H1 (cell line): ENCODE data around the gene ADAM23. TPM values are rescaled to one million over a fixed set of nuclear protein-coding genes. Genes with fewer than 3 reads are reported as not detected.

Experiments
- CBX5 ChIP-seq: fragments of 300-800, 300-1000 bp; sonication (generic); IDR thresholded peaks from 2 replicates; pipeline ENCODE4 v1.7.1; 2016; ENCODE audit warnings: antibody characterized with exemption, low read length, low read depth
- KDM4A ChIP-seq: IDR thresholded peaks from one replicate; pipeline ENCODE4 v1.7.1; 2012; ENCODE audit warnings: low read depth, mild to moderate bottlenecking, moderate library complexity, low read length, inconsistent platforms; ENCODE audit not compliant: severe bottlenecking
- RNF2 ChIP-seq: fragments of 200-900, 300-1000 bp; sonication (generic); IDR thresholded peaks from 2 replicates; pipeline ENCODE4 v1.7.1; 2016; ENCODE audit warnings: borderline replicate concordance, low read depth, mild to moderate bottlenecking, antibody characterized with exemption, low read length; ENCODE audit not compliant: poor library complexity, severe bottlenecking; ENCODE audit errors: missing control alignments
- SAP30 ChIP-seq: fragments of 300-600 bp; sonication (generic); IDR thresholded peaks from 2 replicates; pipeline ENCODE4 v1.7.1; 2012; ENCODE audit warnings: low read length, moderate library complexity, mild to moderate bottlenecking, inconsistent platforms; ENCODE audit not compliant: insufficient read depth, insufficient replicate concordance
- SRF ChIP-seq: IDR thresholded peaks from 2 replicates; pipeline ENCODE4 v1.6.1; 2011; ENCODE audit warnings: mild to moderate bottlenecking, low read depth, low read length, moderate library complexity
- TAF7 ChIP-seq: optimal IDR thresholded peaks from 2 replicates; pipeline ENCODE3; 2011; ENCODE audit warnings: low read depth, mild to moderate bottlenecking, inconsistent platforms, low read length, moderate library complexity, borderline replicate concordance
- TBP ChIP-seq: IDR thresholded peaks from 2 replicates; pipeline ENCODE4 v1.6.1; 2011; ENCODE audit warnings: low read depth, low read length, improper control_type of control experiment
- TCF12 ChIP-seq: IDR thresholded peaks from 2 replicates; pipeline ENCODE4 v1.6.1; 2011; ENCODE audit warnings: low read depth, mild to moderate bottlenecking, low read length
- polyA plus RNA-seq, 7 experiments: library from polyadenylated mRNA; depleted of rRNA in 3 of 7; stranded (reverse) in 5 of 7; unstranded in 2 of 7; fragments of >200 nt in 5 of 7; fragments of 200-250 nt in 2 of 7; gene quantifications; 1 replicate in 5 of 7; 2 replicates in 1 of 7; 4 replicates in 1 of 7; pipeline versions ENCODE4 v1.2.1 to v1.2.3, GENCODE V29; 2011 to 2013; ENCODE audit warnings: missing spikeins in 2 of 7, mixed read lengths in 2 of 7
- total RNA-seq: library from RNA; stranded (reverse); fragmentation: NEBNext Ultra II Directional; extraction: Animal tissue kit (Norgen Biotek cat#: 25700); gene quantifications from 2 replicates; pipeline ENCODE4 v1.2.1, GENCODE V29; 2021
- TF ChIP-seq, protein P1 (sequence below): fragments of 300-600 bp; sonication (generic); IDR thresholded peaks from 2 replicates; pipeline ENCODE4 v1.7.1; 2012; ENCODE audit warnings: low read length, moderate library complexity, mild to moderate bottlenecking, inconsistent platforms; ENCODE audit not compliant: insufficient replicate concordance
- TF ChIP-seq, protein P2 (sequence below): IDR thresholded peaks from 2 replicates; pipeline ENCODE4 v1.6.1; 2011; ENCODE audit warnings: low read length, improper control_type of control experiment

ADAM23 gene
- total and polyA plus RNA-seq, 2 of the 8 experiments (the other 6 are each of a cell fraction or from before 2014, with no cell fraction given) = 9.9 to 20.8 TPM

DNA sequence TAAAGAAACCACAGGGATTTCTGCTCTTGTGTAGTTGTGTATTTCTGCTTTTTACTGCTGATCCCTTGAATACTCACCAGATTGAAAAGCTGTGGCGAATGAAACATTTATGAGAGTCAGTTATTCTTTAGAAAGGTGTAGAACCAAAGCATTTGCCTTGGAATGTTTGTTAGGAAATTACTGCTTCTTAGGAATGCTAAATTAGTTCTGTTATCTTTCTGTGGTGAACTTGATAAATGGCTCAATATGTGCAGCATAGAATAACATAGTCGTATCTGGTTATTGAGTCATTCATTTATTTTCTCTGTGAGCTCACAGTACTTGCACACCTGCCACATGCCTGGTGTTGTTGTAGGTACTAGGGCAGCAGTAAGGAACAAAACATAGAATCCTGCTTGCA, 142.0 kb downstream of the ADAM23 start (continued):
- TF ChIP-seq, protein P1, sequence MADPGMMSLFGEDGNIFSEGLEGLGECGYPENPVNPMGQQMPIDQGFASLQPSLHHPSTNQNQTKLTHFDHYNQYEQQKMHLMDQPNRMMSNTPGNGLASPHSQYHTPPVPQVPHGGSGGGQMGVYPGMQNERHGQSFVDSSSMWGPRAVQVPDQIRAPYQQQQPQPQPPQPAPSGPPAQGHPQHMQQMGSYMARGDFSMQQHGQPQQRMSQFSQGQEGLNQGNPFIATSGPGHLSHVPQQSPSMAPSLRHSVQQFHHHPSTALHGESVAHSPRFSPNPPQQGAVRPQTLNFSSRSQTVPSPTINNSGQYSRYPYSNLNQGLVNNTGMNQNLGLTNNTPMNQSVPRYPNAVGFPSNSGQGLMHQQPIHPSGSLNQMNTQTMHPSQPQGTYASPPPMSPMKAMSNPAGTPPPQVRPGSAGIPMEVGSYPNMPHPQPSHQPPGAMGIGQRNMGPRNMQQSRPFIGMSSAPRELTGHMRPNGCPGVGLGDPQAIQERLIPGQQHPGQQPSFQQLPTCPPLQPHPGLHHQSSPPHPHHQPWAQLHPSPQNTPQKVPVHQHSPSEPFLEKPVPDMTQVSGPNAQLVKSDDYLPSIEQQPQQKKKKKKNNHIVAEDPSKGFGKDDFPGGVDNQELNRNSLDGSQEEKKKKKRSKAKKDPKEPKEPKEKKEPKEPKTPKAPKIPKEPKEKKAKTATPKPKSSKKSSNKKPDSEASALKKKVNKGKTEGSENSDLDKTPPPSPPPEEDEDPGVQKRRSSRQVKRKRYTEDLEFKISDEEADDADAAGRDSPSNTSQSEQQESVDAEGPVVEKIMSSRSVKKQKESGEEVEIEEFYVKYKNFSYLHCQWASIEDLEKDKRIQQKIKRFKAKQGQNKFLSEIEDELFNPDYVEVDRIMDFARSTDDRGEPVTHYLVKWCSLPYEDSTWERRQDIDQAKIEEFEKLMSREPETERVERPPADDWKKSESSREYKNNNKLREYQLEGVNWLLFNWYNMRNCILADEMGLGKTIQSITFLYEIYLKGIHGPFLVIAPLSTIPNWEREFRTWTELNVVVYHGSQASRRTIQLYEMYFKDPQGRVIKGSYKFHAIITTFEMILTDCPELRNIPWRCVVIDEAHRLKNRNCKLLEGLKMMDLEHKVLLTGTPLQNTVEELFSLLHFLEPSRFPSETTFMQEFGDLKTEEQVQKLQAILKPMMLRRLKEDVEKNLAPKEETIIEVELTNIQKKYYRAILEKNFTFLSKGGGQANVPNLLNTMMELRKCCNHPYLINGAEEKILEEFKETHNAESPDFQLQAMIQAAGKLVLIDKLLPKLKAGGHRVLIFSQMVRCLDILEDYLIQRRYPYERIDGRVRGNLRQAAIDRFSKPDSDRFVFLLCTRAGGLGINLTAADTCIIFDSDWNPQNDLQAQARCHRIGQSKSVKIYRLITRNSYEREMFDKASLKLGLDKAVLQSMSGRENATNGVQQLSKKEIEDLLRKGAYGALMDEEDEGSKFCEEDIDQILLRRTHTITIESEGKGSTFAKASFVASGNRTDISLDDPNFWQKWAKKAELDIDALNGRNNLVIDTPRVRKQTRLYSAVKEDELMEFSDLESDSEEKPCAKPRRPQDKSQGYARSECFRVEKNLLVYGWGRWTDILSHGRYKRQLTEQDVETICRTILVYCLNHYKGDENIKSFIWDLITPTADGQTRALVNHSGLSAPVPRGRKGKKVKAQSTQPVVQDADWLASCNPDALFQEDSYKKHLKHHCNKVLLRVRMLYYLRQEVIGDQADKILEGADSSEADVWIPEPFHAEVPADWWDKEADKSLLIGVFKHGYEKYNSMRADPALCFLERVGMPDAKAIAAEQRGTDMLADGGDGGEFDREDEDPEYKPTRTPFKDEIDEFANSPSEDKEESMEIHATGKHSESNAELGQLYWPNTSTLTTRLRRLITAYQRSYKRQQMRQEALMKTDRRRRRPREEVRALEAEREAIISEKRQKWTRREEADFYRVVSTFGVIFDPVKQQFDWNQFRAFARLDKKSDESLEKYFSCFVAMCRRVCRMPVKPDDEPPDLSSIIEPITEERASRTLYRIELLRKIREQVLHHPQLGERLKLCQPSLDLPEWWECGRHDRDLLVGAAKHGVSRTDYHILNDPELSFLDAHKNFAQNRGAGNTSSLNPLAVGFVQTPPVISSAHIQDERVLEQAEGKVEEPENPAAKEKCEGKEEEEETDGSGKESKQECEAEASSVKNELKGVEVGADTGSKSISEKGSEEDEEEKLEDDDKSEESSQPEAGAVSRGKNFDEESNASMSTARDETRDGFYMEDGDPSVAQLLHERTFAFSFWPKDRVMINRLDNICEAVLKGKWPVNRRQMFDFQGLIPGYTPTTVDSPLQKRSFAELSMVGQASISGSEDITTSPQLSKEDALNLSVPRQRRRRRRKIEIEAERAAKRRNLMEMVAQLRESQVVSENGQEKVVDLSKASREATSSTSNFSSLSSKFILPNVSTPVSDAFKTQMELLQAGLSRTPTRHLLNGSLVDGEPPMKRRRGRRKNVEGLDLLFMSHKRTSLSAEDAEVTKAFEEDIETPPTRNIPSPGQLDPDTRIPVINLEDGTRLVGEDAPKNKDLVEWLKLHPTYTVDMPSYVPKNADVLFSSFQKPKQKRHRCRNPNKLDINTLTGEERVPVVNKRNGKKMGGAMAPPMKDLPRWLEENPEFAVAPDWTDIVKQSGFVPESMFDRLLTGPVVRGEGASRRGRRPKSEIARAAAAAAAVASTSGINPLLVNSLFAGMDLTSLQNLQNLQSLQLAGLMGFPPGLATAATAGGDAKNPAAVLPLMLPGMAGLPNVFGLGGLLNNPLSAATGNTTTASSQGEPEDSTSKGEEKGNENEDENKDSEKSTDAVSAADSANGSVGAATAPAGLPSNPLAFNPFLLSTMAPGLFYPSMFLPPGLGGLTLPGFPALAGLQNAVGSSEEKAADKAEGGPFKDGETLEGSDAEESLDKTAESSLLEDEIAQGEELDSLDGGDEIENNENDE = no peak
- TF ChIP-seq RNF2 (no peak), TAF7 (no peak), CBX5 (no peak), SAP30 (no peak), TBP (no peak), KDM4A (no peak), SRF (no peak), TCF12 (no peak)
- TF ChIP-seq, protein P2, sequence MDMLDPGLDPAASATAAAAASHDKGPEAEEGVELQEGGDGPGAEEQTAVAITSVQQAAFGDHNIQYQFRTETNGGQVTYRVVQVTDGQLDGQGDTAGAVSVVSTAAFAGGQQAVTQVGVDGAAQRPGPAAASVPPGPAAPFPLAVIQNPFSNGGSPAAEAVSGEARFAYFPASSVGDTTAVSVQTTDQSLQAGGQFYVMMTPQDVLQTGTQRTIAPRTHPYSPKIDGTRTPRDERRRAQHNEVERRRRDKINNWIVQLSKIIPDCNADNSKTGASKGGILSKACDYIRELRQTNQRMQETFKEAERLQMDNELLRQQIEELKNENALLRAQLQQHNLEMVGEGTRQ = no peak
